ENCODE results near the gene TMEM39B.

TMEM39B gene

DNA sequence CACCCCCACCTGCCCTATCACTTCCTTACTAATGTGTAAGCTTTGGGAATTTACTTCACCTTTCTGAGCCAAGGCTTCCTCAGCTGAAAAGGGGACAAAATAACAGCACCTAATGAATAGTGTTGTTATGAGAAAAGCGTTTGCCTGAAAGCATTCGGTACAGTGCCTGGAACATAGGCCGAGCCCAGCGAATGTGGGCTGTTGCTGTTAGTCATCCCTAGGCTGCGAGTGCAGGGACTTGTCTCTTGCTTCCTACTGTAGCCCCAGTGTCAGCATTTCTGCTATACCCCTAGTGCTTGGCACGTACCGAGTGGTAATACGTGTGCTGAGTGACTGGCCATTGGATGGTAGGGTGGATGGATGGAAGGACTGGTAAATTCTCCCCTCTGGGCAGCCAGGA is 18.4 kb downstream of the TMEM39B start:
- Histone ChIP-seq H3K27me3 (replicated peaks; ENCODE audit: insufficient read depth, low read length) (no peaks in the 10 kb centered on the region), H3K9me2 (replicated peaks; ENCODE audit: insufficient read depth, low read length) (no peaks in the 10 kb centered on the region), H4K20me1 (ENCODE audit: insufficient read depth, low read length) (no peaks in the 10 kb centered on the region), H3K36me3 (replicated peaks; ENCODE audit: insufficient read depth, low read length) (no peaks in the 10 kb centered on the region; the same call in 1 of the 2 replicates), H3K4me2 (ENCODE audit: low read depth, low read length) (no peak overlapping the region), H3K27ac (ENCODE audit: low read length) (no peak overlapping the region), H3K4me1 (ENCODE audit: low read length) (no peaks in the 10 kb centered on the region), H3F3A (ENCODE audit: insufficient read depth, low read length) (no peaks in the 10 kb centered on the region), H3K79me2 (ENCODE audit: low read length) (no peaks in the 10 kb centered on the region), H2AFZ (ENCODE audit: low read length) (no peak overlapping the region), H3K9me3 (replicated peaks; ENCODE audit: insufficient read depth, low read length) (no peaks in the 10 kb centered on the region), H3K9ac (ENCODE audit: low read length) (no peak overlapping the region), H3K4me3 (ENCODE audit: low read length) (no peak overlapping the region)
- no peak for DNase-seq
- TF ChIP-seq EZH2phosphoT487 (IDR thresholded peaks at IDR 0.05; ENCODE audit: low read length): no peak
- TF ChIP-seq, protein P1, sequence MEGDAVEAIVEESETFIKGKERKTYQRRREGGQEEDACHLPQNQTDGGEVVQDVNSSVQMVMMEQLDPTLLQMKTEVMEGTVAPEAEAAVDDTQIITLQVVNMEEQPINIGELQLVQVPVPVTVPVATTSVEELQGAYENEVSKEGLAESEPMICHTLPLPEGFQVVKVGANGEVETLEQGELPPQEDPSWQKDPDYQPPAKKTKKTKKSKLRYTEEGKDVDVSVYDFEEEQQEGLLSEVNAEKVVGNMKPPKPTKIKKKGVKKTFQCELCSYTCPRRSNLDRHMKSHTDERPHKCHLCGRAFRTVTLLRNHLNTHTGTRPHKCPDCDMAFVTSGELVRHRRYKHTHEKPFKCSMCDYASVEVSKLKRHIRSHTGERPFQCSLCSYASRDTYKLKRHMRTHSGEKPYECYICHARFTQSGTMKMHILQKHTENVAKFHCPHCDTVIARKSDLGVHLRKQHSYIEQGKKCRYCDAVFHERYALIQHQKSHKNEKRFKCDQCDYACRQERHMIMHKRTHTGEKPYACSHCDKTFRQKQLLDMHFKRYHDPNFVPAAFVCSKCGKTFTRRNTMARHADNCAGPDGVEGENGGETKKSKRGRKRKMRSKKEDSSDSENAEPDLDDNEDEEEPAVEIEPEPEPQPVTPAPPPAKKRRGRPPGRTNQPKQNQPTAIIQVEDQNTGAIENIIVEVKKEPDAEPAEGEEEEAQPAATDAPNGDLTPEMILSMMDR (IDR thresholded peaks at IDR 0.05; ENCODE audit: low read length): no peak
- TF ChIP-seq EZH2 (optimal IDR thresholded peaks at IDR 0.05; ENCODE audit: low read depth, low read length): no peak

DNA sequence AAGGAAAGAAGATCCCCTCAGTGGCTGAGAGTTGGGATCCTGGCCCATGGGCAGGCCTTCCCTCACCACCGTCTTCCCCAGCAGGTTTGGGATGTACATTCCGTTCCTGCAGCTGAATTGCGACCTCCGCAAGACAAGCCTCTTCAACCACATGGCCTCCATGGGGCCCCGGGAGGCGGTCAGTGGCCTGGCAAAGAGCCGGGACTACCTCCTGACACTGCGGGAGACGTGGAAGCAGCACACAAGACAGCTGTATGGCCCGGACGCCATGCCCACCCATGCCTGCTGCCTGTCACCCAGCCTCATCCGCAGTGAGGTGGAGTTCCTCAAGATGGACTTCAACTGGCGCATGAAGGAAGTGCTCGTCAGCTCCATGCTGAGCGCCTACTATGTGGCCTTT is 18.9 kb downstream of the TMEM39B start:
- no peak overlapping the region for H3K4me3 ChIP-seq (ENCODE audit: low read length)

GRCh38 chr1:32094746-32095521 is 22.2 kb downstream of the TMEM39B start:
- Histone ChIP-seq H3K27me3 (replicated peaks; ENCODE audit: insufficient read depth, low read length) (no peaks in the 10 kb centered on the region), H3K4me1 (ENCODE audit: low read length) (no peaks in the 10 kb centered on the region), H3K36me3 (replicated peaks; ENCODE audit: insufficient read depth, low read length) (no peaks in the 10 kb centered on the region; the same call in 1 of the 2 replicates), H3K9me3 (replicated peaks; ENCODE audit: insufficient read depth, low read length) (no peaks in the 10 kb centered on the region), H2AFZ (ENCODE audit: low read length) (no peak overlapping the region), H3F3A (ENCODE audit: insufficient read depth, low read length) (no peaks in the 10 kb centered on the region), H3K9me2 (replicated peaks; ENCODE audit: insufficient read depth, low read length) (no peaks in the 10 kb centered on the region), H3K9ac (ENCODE audit: low read length) (no peak overlapping the region), H3K27ac (ENCODE audit: low read length) (no peak overlapping the region), H3K79me2 (ENCODE audit: low read length) (no peaks in the 10 kb centered on the region), H3K4me3 (ENCODE audit: low read length) (no peak overlapping the region), H4K20me1 (ENCODE audit: insufficient read depth, low read length) (no peaks in the 10 kb centered on the region), H3K4me2 (ENCODE audit: low read depth, low read length) (no peak overlapping the region)
- no peak for TF ChIP-seq EZH2 (optimal IDR thresholded peaks at IDR 0.05; ENCODE audit: low read depth, low read length)
- DNase-seq: no peak

More for the DNA sequence above, 18.9 kb downstream of the TMEM39B start:
- no peak for DNase-seq
- no peaks in the 10 kb centered on the region for H3K4me1 ChIP-seq (ENCODE audit: low read length)
- H3K27ac ChIP-seq (ENCODE audit: low read length): no peak overlapping the region
- H3F3A ChIP-seq (ENCODE audit: insufficient read depth, low read length): no peaks in the 10 kb centered on the region
- no peaks in the 10 kb centered on the region for H3K79me2 ChIP-seq (ENCODE audit: low read length)
- no peaks in the 10 kb centered on the region for H3K9me2 ChIP-seq (replicated peaks; ENCODE audit: insufficient read depth, low read length)
- no peak overlapping the region for H3K4me2 ChIP-seq (ENCODE audit: low read depth, low read length)
- no peaks in the 10 kb centered on the region for H3K27me3 ChIP-seq (replicated peaks; ENCODE audit: insufficient read depth, low read length)
- no peaks in the 10 kb centered on the region for H3K36me3 ChIP-seq (replicated peaks; ENCODE audit: insufficient read depth, low read length)
- TF ChIP-seq EZH2 (optimal IDR thresholded peaks at IDR 0.05; ENCODE audit: low read depth, low read length) (no peak), EZH2phosphoT487 (IDR thresholded peaks at IDR 0.05; ENCODE audit: low read length) (no peak)
- TF ChIP-seq, protein P1 (IDR thresholded peaks at IDR 0.05; ENCODE audit: low read length): no peak
- no peak overlapping the region for H2AFZ ChIP-seq (ENCODE audit: low read length)
- no peaks in the 10 kb centered on the region for H4K20me1 ChIP-seq (ENCODE audit: insufficient read depth, low read length)
- H3K9ac ChIP-seq (ENCODE audit: low read length): no peak overlapping the region
- H3K9me3 ChIP-seq (replicated peaks; ENCODE audit: insufficient read depth, low read length): no peaks in the 10 kb centered on the region

DNA sequence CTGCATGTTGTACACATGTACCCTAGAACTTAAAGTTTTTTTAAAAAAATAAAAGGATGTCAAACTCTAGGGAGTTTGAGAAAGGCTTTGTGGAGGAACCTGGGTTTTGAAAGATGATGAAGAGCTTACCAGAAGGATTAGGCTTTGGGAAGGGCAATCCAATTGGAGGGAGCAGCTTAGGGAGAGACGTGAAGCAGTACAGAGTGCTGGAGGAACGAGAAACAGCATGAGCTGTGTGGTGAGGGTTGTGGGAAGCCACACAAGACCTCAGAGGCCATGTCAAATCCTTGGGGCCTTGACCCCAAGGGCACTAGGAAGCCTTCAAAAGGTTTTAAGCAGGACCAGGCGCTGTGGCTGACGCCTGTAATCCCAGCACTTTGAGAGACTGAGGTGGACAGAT is 26.7 kb downstream of the TMEM39B start:
- H4K20me1 ChIP-seq (ENCODE audit: insufficient read depth, low read length): no peaks in the 10 kb centered on the region
- no peak overlapping the region for H3K4me3 ChIP-seq (ENCODE audit: low read length)
- no peaks in the 10 kb centered on the region for H3K9me3 ChIP-seq (replicated peaks; ENCODE audit: insufficient read depth, low read length)
- H2AFZ ChIP-seq (ENCODE audit: low read length): no peak overlapping the region
- no peak overlapping the region for H3K4me2 ChIP-seq (ENCODE audit: low read depth, low read length)
- DNase-seq: no peak
- TF ChIP-seq EZH2phosphoT487 (IDR thresholded peaks at IDR 0.05; ENCODE audit: low read length) (no peak), EZH2 (optimal IDR thresholded peaks at IDR 0.05; ENCODE audit: low read depth, low read length) (no peak)
- TF ChIP-seq, protein P1 (IDR thresholded peaks at IDR 0.05; ENCODE audit: low read length): no peak
- no peaks in the 10 kb centered on the region for H3K27me3 ChIP-seq (replicated peaks; ENCODE audit: insufficient read depth, low read length)
- H3K36me3 ChIP-seq (replicated peaks; ENCODE audit: insufficient read depth, low read length): no peaks in the 10 kb centered on the region; the same call in 1 of the 2 replicates
- no peak overlapping the region for H3K9ac ChIP-seq (ENCODE audit: low read length)
- H3K9me2 ChIP-seq (replicated peaks; ENCODE audit: insufficient read depth, low read length): no peaks in the 10 kb centered on the region
- H3F3A ChIP-seq (ENCODE audit: insufficient read depth, low read length): no peaks in the 10 kb centered on the region
- H3K79me2 ChIP-seq (ENCODE audit: low read length): no peaks in the 10 kb centered on the region
- no peak overlapping the region for H3K27ac ChIP-seq (ENCODE audit: low read length)
- no peaks in the 10 kb centered on the region for H3K4me1 ChIP-seq (ENCODE audit: low read length)

Measured in MM.1S (cell line).